ENCODE measurements around the gene RUFY3. TPM values are rescaled to one million over a fixed set of nuclear protein-coding genes. Genes with fewer than 3 reads are reported as not detected.

The RUFY3 gene
- total and polyA plus RNA-seq, 2 of the 4 experiments (the other 2 are of a cell fraction), result 19.6 to 28.9 TPM

- Histone ChIP-seq H3K27ac (ENCODE audit: insufficient read depth, low read length) (no peak overlapping the region), H3K4me2 (ENCODE audit: low read depth, low read length) (no peak overlapping the region), H2BK20ac (ENCODE audit: low read depth, low read length) (no peak overlapping the region), H3K56ac (ENCODE audit: extremely low read depth, insufficient read depth, low read length) (no peak overlapping the region), H3K9ac (ENCODE audit: low read depth, low read length) (no peak overlapping the region), H2BK120ac (ENCODE audit: low read depth, low read length) (no peak overlapping the region), H3K9me1 (ENCODE audit: insufficient read depth, low read length) (peaks cover 6% of the 10 kb centered on the region; the same call in 1 of the 2 replicates), H4K91ac (ENCODE audit: insufficient read depth, low read depth, low read length) (no peak overlapping the region), H4K20me1 (ENCODE audit: insufficient read depth, low read length) (peaks cover 28% of the 10 kb centered on the region; the same call in 1 of the 2 replicates), H3K9me3 (ENCODE audit: control insufficient read depth, insufficient read depth, low read length) (no peaks in the 10 kb centered on the region), H2AK9ac (replicated peaks; ENCODE audit: low read depth, low read length, poor library complexity) (no peak overlapping the region), H3K14ac (replicated peaks; ENCODE audit: low read depth, low read length) (no peak overlapping the region), H2BK5ac (ENCODE audit: low read depth, low read length, poor library complexity, severe bottlenecking) (no peak overlapping the region), H2AFZ (replicated peaks; ENCODE audit: low read length, poor library complexity) (no peak overlapping the region), H3K18ac (ENCODE audit: low read depth, low read length) (no peak overlapping the region), H3K36me3 (ENCODE audit: control insufficient read depth, insufficient read depth, low read length) (no peaks in the 10 kb centered on the region), H3K4me1 (ENCODE audit: control insufficient read depth, insufficient read depth, low read length) (peaks cover 6% of the 10 kb centered on the region; the same call in 1 of the 2 replicates), H3K79me1 (ENCODE audit: low read depth in 1 of 2, low read length in 2 of 2) (peaks cover 19 to 47% of the 10 kb centered on the region in 2 experiments), H3K4ac (ENCODE audit: low read depth, low read length) (no peak overlapping the region), H3K23ac (ENCODE audit: low read depth, low read length) (no peak overlapping the region), H3K4me3 (ENCODE audit: insufficient read depth, low read depth, low read length) (no peak overlapping the region), H3K27me3 (ENCODE audit: control insufficient read depth, insufficient read depth, low read length) (no peaks in the 10 kb centered on the region), H2BK15ac (ENCODE audit: low read depth, low read length) (no peak overlapping the region), H4K5ac (ENCODE audit: low read depth, low read length) (no peak overlapping the region), H2AK5ac (ENCODE audit: low read depth, low read length) (no peak overlapping the region), H4K8ac (ENCODE audit: low read depth in 2 of 2, low read length in 2 of 2) (no peak overlapping the region)
- BruUV-seq (replicated peaks), result no TSS peak
- POLR2A ChIA-PET (ENCODE audit: unreplicated experiment), result no interaction called here
- in situ Hi-C loops (cut with MboI; ENCODE audit: low sequenced_read_pairs), result no loop called here
- no peak for TF ChIP-seq RFX5 (IDR thresholded peaks at IDR 0.05; ENCODE audit: low read depth, low read length)
- no peak for TF ChIP-seq MAFK (IDR thresholded peaks at IDR 0.05; ENCODE audit: low read depth, low read length)
- TF ChIP-seq USF2 (IDR thresholded peaks at IDR 0.05; ENCODE audit: low read depth, low read length), result no peak
- no peak for TF ChIP-seq MAZ (IDR thresholded peaks at IDR 0.05; ENCODE audit: borderline replicate concordance, low read depth, low read length)
- TF ChIP-seq CTCF (conservative IDR thresholded peaks at IDR 0.05; ENCODE audit: low read depth, low read length), result no peak
- TF ChIP-seq CEBPB (IDR thresholded peaks at IDR 0.05; ENCODE audit: low read depth, low read length), result no peak
- TF ChIP-seq RCOR1 (IDR thresholded peaks at IDR 0.05; ENCODE audit: insufficient replicate concordance, low read length), result no peak
- TF ChIP-seq CHD1 (IDR thresholded peaks at IDR 0.05; ENCODE audit: low read depth, low read length), result no peak
- no peak for TF ChIP-seq ELK1 (IDR thresholded peaks at IDR 0.05; ENCODE audit: borderline replicate concordance, low read depth, low read length)
- no peak for TF ChIP-seq POLR2A (IDR thresholded peaks at IDR 0.05; ENCODE audit: low read depth, low read length)
- no peak for TF ChIP-seq NFE2L2 (IDR thresholded peaks at IDR 0.05; ENCODE audit: low read depth, low read length)
- TF ChIP-seq SMC3 (IDR thresholded peaks at IDR 0.05; ENCODE audit: low read depth, low read length), result no peak
- no peak for TF ChIP-seq RAD21 (IDR thresholded peaks at IDR 0.05; ENCODE audit: low read length)
- no peak for TF ChIP-seq FOS (IDR thresholded peaks at IDR 0.05; ENCODE audit: low read depth, low read length)
- no peak for TF ChIP-seq MXI1 (IDR thresholded peaks at IDR 0.05; ENCODE audit: borderline replicate concordance, low read depth, low read length)
- TF ChIP-seq BHLHE40 (IDR thresholded peaks at IDR 0.05; ENCODE audit: low read depth, low read length), result no peak
- dilution Hi-C loops (cut with HindIII; ENCODE audit: low sequenced_read_pairs, unreplicated experiment), result no loop called here
- ATAC-seq (ENCODE audit: low read depth) (no peak), DNase-seq (no peak)
- no CpG with 5 or more reads among the region's 1 CpG for WGBS, 2 experiments (ENCODE audit: extremely low coverage in 2 of 2, insufficient read length in 1 of 2)
- intact Hi-C loops (cut with micrococcal nuclease), result no loop called here
- CTCF ChIA-PET, result interaction anchor here (0.6 kb wide), 1 partner anchor 13 kb away, joined by 3 read pairs; no protein-coding TSS in a partner anchor
These were observed 15.2 kb downstream of the RUFY3 start for GRCh38 chr4:70737006-70737405.

Measured in IMR-90 (cell line).